Measurements from ENCODE around the gene CRY2. TPM values are rescaled to one million over a fixed set of nuclear protein-coding genes. Genes with fewer than 3 reads are reported as not detected.

The CRY2 gene
- total and polyA plus RNA-seq, 2 of the 13 experiments (the other 11 are each of a cell fraction or from before 2014, with no cell fraction given) = 10.1 to 12.2 TPM

GRCh38 chr11:45917623-45918330, 70.5 kb downstream of the CRY2 start, which contains the start of gene PEX16 (continued):
- TF ChIP-seq IRF2 (CRISPR knock-in tag; IDR thresholded peaks at IDR 0.05) = no peak
- no peak for TF ChIP-seq MED8 (CRISPR knock-in tag; IDR thresholded peaks at IDR 0.05; ENCODE audit: insufficient replicate concordance)
- no peak for TF ChIP-seq SNAI1 (CRISPR knock-in tag; IDR thresholded peaks at IDR 0.05; ENCODE audit: borderline replicate concordance)
- no peak for TF ChIP-seq RELA (CRISPR knock-in tag; IDR thresholded peaks at IDR 0.05)
- no peak for TF ChIP-seq SMAD1 (CRISPR knock-in tag; IDR thresholded peaks at IDR 0.05; ENCODE audit: borderline replicate concordance, low read depth)
- TF ChIP-seq ZNF296 (CRISPR knock-in tag; conservative IDR thresholded peaks at IDR 0.05) = no peak
- TF ChIP-seq THAP8 (CRISPR knock-in tag; IDR thresholded peaks at IDR 0.05; ENCODE audit: borderline replicate concordance) = 0 out of 2 replicates have a peak, but pooled peaks have one; percentile 56
- no peak for TF ChIP-seq SRSF9 (IDR thresholded peaks at IDR 0.05; ENCODE audit: borderline replicate concordance, insufficient read depth, low read depth, low read length, poor library complexity, severe bottlenecking)
- peak; percentile 41; the same call in 1 of the 2 replicates for TF ChIP-seq ZZZ3 (CRISPR knock-in tag; IDR thresholded peaks at IDR 0.05; ENCODE audit: borderline replicate concordance)
- TF ChIP-seq NR1H2 (CRISPR knock-in tag; IDR thresholded peaks at IDR 0.05; ENCODE audit: borderline replicate concordance, low read depth) = no peak
- TF ChIP-seq TBP (CRISPR knock-in tag; IDR thresholded peaks at IDR 0.05) = no peak
- no peak for TF ChIP-seq PRDM4 (CRISPR knock-in tag; IDR thresholded peaks at IDR 0.05; ENCODE audit: borderline replicate concordance)
- no peak for TF ChIP-seq NPAS2 (CRISPR knock-in tag; IDR thresholded peaks at IDR 0.05; ENCODE audit: borderline replicate concordance)
- TF ChIP-seq ZNF747 (CRISPR knock-in tag; IDR thresholded peaks at IDR 0.05; ENCODE audit: borderline replicate concordance) = peak; percentile 78; the same call in 1 of the 2 replicates
- peak; percentile 78; the same call in 1 of the 2 replicates for TF ChIP-seq SPEN (CRISPR knock-in tag; IDR thresholded peaks at IDR 0.05; ENCODE audit: low read depth)
- no peak for TF ChIP-seq PRDM15 (CRISPR knock-in tag; IDR thresholded peaks at IDR 0.05)
- no peak for TF ChIP-seq ETS1 (CRISPR knock-in tag; IDR thresholded peaks at IDR 0.05)
- TF ChIP-seq ZSCAN25 (CRISPR knock-in tag; IDR thresholded peaks at IDR 0.05) = no peak; the same call in 1 of the 2 replicates
- no peak for TF ChIP-seq ZC3H4 (CRISPR knock-in tag; IDR thresholded peaks at IDR 0.05; ENCODE audit: borderline replicate concordance)
- no peak for TF ChIP-seq TCF7L2 (IDR thresholded peaks at IDR 0.05; ENCODE audit: low read depth, low read length)
- no peak for TF ChIP-seq JUND (CRISPR knock-in tag; IDR thresholded peaks at IDR 0.05)

Data from HepG2 (cell line).